ENCODE data around the gene DNMT1.

DNA sequence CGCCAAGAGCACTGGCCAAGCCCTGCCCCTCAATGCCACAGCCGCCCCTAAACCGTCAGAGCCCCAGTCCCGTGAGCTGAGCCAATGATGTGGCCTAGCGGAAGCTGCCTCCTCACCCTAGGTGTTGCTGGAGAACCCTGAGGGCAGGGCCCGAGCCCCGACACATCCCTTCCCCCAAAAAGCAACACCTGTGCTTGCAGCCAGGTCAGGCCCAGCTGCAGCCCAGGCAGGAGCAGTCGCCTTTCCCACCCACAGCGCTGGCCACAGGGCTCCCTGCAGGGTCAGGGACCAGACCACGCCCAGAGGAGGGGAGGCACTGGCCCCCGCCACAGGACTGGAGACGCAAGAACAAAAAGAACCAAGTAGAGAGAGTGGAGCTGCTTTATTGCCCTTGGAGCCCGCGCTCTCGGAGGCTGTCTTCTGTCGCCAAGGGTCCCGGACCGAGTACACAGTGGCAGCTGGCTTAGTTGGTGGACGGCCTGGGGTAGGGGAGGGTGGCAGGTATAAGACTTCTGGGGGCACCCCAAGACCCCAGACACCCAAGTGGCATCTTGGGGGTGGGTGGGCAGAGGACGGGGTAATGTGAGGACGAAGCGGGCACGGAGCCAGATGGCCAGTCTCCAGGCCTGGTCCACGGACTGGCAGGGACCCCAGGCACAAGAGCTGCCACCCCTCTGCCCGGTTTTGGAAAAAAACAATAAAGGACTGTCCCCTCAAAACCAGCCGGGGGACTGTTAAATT lies 79.9 kb downstream of the DNMT1 start:
- TF ChIP-seq, protein P1, sequence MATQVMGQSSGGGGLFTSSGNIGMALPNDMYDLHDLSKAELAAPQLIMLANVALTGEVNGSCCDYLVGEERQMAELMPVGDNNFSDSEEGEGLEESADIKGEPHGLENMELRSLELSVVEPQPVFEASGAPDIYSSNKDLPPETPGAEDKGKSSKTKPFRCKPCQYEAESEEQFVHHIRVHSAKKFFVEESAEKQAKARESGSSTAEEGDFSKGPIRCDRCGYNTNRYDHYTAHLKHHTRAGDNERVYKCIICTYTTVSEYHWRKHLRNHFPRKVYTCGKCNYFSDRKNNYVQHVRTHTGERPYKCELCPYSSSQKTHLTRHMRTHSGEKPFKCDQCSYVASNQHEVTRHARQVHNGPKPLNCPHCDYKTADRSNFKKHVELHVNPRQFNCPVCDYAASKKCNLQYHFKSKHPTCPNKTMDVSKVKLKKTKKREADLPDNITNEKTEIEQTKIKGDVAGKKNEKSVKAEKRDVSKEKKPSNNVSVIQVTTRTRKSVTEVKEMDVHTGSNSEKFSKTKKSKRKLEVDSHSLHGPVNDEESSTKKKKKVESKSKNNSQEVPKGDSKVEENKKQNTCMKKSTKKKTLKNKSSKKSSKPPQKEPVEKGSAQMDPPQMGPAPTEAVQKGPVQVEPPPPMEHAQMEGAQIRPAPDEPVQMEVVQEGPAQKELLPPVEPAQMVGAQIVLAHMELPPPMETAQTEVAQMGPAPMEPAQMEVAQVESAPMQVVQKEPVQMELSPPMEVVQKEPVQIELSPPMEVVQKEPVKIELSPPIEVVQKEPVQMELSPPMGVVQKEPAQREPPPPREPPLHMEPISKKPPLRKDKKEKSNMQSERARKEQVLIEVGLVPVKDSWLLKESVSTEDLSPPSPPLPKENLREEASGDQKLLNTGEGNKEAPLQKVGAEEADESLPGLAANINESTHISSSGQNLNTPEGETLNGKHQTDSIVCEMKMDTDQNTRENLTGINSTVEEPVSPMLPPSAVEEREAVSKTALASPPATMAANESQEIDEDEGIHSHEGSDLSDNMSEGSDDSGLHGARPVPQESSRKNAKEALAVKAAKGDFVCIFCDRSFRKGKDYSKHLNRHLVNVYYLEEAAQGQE (IDR thresholded peaks at IDR 0.05; ENCODE audit: low read depth), result no peak
- TF ChIP-seq FOXM1 (IDR thresholded peaks at IDR 0.05; ENCODE audit: borderline replicate concordance, low read depth) (no peak), MAX (IDR thresholded peaks at IDR 0.05) (no peak), EP300 (IDR thresholded peaks at IDR 0.05; ENCODE audit: borderline replicate concordance) (no peak)

Data from Ishikawa (cell line).